Tibial nerve (tissue), 4 donors: Measurements from ENCODE around the gene CPA1. TPM values are rescaled to one million over a fixed set of nuclear protein-coding genes. Genes with fewer than 3 reads are reported as not detected.

Experiments
- DNase-seq, 2 donors: peaks; one replicate each; pipeline ENCODE4 v3.0.0-alpha.2; 2019; ENCODE audit warnings: low spot score in 2 of 2
- H3K27ac ChIP-seq, 4 donors: fragments of 200-600 bp; sonication (generic) in 3 of 4; one replicate each; pipeline ENCODE4 v1.5.1; 2017 to 2019; ENCODE audit warnings: mild to moderate bottlenecking in 1 of 4
- H3K27me3 ChIP-seq, 2 donors: fragments of 200-600 bp; sonication (generic) in 1 of 2; one replicate each; pipeline versions ENCODE4 v1.5.1 to v1.6.0; 2017 to 2019
- H3K36me3 ChIP-seq, 3 donors: fragments of 200-600 bp; sonication (generic); one replicate each; pipeline ENCODE4 v1.5.1; 2018 to 2019
- H3K4me1 ChIP-seq, 4 donors: fragments of 200-600 bp; sonication (generic) in 3 of 4; one replicate each; pipeline ENCODE4 v1.5.1; 2017 to 2019
- H3K4me3 ChIP-seq, 4 donors: fragments of 200-600 bp; sonication (generic) in 3 of 4; one replicate each; pipeline ENCODE4 v1.5.1; 2017 to 2019; ENCODE audit warnings: mild to moderate bottlenecking in 1 of 4, moderate library complexity in 1 of 4
- H3K9me3 ChIP-seq, 4 donors: fragments of 200-600 bp; sonication (generic) in 3 of 4; one replicate each; pipeline ENCODE4 v1.5.1; 2017 to 2019
- CTCF ChIP-seq, 5 experiments: fragments of 200-600 bp in 3 of 5; fragments of 450-650 bp in 2 of 5; sonication (generic) in 3 of 5; IDR thresholded peaks; one replicate each; pipeline ENCODE4 v1.5.1; 2016 to 2019; ENCODE audit warnings: antibody characterized with exemption in 5 of 5, mild to moderate bottlenecking in 3 of 5, moderate library complexity in 2 of 5
- EP300 ChIP-seq, 2 donors: sonication (generic); formaldehyde crosslinking; IDR thresholded peaks; one replicate each; pipeline ENCODE4 v1.6.1; 2017; ENCODE audit warnings: antibody characterized with exemption in 2 of 2, mild to moderate bottlenecking in 1 of 2
- POLR2A ChIP-seq, 2 donors: fragments of 450-650 bp; IDR thresholded peaks; one replicate each; pipeline ENCODE4 v1.6.1; 2017; ENCODE audit warnings: antibody characterized with exemption in 2 of 2, mild to moderate bottlenecking in 2 of 2, moderate library complexity in 2 of 2
- WGBS, 2 donors: methylation state at CpG; one replicate each; pipeline ENCODE4 v1.1.5; 2018; 5-methylcytosine and 5-hydroxymethylcytosine counted together
- total RNA-seq, 4 donors: library from RNA; depleted of rRNA; stranded (reverse); fragments of >200 nt; gene quantifications; one replicate each; pipeline ENCODE4 v1.1.0, GENCODE V29; 2016

The CPA1 gene
- total RNA-seq, 4 donors from 2014 or later: 2.9 to 37.8 (median 6.3) TPM

- Histone ChIP-seq H3K27me3 (no peaks in the 10 kb centered on the region), H3K36me3 (peaks cover 0 to under 1% (median 0%) of the 10 kb centered on the region in 3 donors), H3K9me3 (no peaks in the 10 kb centered on the region), H3K4me3 (no peak overlapping the region), H3K27ac (no peak overlapping the region), H3K4me1 (peaks cover 0 to 5% (median 0%) of the 10 kb centered on the region in 4 donors)
- no peak for DNase-seq
- no peak for TF ChIP-seq EP300 (IDR thresholded peaks at IDR 0.05)
- WGBS, 2 donors: 60 to 63% methylated on average over 3 of the region's 3 CpGs
These were observed 28.9 kb downstream of the CPA1 start for GRCh38 chr7:130409067-130409711.

GRCh38 chr7:130409712-130410072, 29.4 kb downstream of the CPA1 start:
- Histone ChIP-seq H3K36me3 (no peaks in the 10 kb centered on the region), H3K4me1 (peaks cover 0 to 5% (median 0%) of the 10 kb centered on the region in 4 donors), H3K9me3 (no peaks in the 10 kb centered on the region), H3K4me3 (no peak overlapping the region), H3K27ac (no peak overlapping the region), H3K27me3 (no peaks in the 10 kb centered on the region)
- TF ChIP-seq POLR2A (IDR thresholded peaks at IDR 0.05) (no peak), EP300 (IDR thresholded peaks at IDR 0.05) (no peak), CTCF (IDR thresholded peaks at IDR 0.05) (no peak)
- 91 to 93% methylated on average over 4 of the region's 4 CpGs for WGBS, 2 donors
- DNase-seq: no peak

GRCh38 chr7:130410868-130411541, 30.7 kb downstream of the CPA1 start:
- no peak overlapping the region for H3K27ac ChIP-seq
- 46 to 50% methylated on average over 4 of the region's 4 CpGs for WGBS, 2 donors

GRCh38 chr7:130413201-130413600, 32.9 kb downstream of the CPA1 start:
- Histone ChIP-seq H3K36me3 (no peaks in the 10 kb centered on the region), H3K9me3 (no peaks in the 10 kb centered on the region), H3K27me3 (no peaks in the 10 kb centered on the region), H3K4me3 (no peak overlapping the region), H3K4me1 (peaks cover 0 to 17% (median 0%) of the 10 kb centered on the region in 4 donors), H3K27ac (no peak overlapping the region)
- DNase-seq: no peak
- no peak for TF ChIP-seq EP300 (IDR thresholded peaks at IDR 0.05)
- no peak for TF ChIP-seq POLR2A (IDR thresholded peaks at IDR 0.05)
- TF ChIP-seq CTCF (IDR thresholded peaks at IDR 0.05): no peak
- 99% methylated on average over 4 of the region's 4 CpGs for WGBS, 2 donors

More at GRCh38 chr7:130410868-130411541, 30.7 kb downstream of the CPA1 start:
- no peak for TF ChIP-seq CTCF (IDR thresholded peaks at IDR 0.05)
- TF ChIP-seq EP300 (IDR thresholded peaks at IDR 0.05): no peak
- no peak for TF ChIP-seq POLR2A (IDR thresholded peaks at IDR 0.05)
- no peak for DNase-seq
- H3K27me3 ChIP-seq: no peaks in the 10 kb centered on the region
- no peaks in the 10 kb centered on the region for H3K9me3 ChIP-seq
- H3K4me1 ChIP-seq: peaks cover 0 to 5% (median 0%) of the 10 kb centered on the region in 4 donors
- no peak overlapping the region for H3K4me3 ChIP-seq
- no peaks in the 10 kb centered on the region for H3K36me3 ChIP-seq

GRCh38 chr7:130415006-130415405, 34.7 kb downstream of the CPA1 start:
- H3K9me3 ChIP-seq: no peaks in the 10 kb centered on the region
- no peak overlapping the region for H3K4me3 ChIP-seq
- H3K4me1 ChIP-seq: peaks cover 0 to 12% (median 0%) of the 10 kb centered on the region in 4 donors
- no peak for DNase-seq
- no peaks in the 10 kb centered on the region for H3K27me3 ChIP-seq
- H3K36me3 ChIP-seq: no peaks in the 10 kb centered on the region
- H3K27ac ChIP-seq: no peak overlapping the region
- TF ChIP-seq POLR2A (IDR thresholded peaks at IDR 0.05) (no peak), EP300 (IDR thresholded peaks at IDR 0.05) (no peak), CTCF (IDR thresholded peaks at IDR 0.05) (no peak)
